Sigmoid colon (tissue), 7 donors: ENCODE measurements around the gene MAML3. TPM values are rescaled to one million over a fixed set of nuclear protein-coding genes. Genes with fewer than 3 reads are reported as not detected.

ENCODE experiments used
- DNase-seq: peaks from one replicate; pipeline ENCODE4 v3.0.0-alpha.2; 2019
- H3K27ac ChIP-seq, 4 donors: fragments of 200-600 bp; sonication (generic); one replicate each; pipeline ENCODE4 v1.5.1; 2016 to 2019; ENCODE audit warnings: mild to moderate bottlenecking in 1 of 4
- H3K27me3 ChIP-seq, 3 donors: fragments of 200-600 bp; sonication (generic); one replicate each; pipeline ENCODE4 v1.5.1; 2019; ENCODE audit warnings: mild to moderate bottlenecking in 1 of 3
- H3K36me3 ChIP-seq, 4 donors: fragments of 200-600 bp; sonication (generic); one replicate each; pipeline ENCODE4 v1.5.1; 2016 to 2019
- H3K4me1 ChIP-seq, 4 donors: fragments of 200-600 bp; sonication (generic); one replicate each; pipeline ENCODE4 v1.5.1; 2017 to 2019
- H3K4me3 ChIP-seq, 4 donors: fragments of 200-600 bp; sonication (generic); one replicate each; pipeline ENCODE4 v1.5.1; 2017 to 2019; ENCODE audit warnings: mild to moderate bottlenecking in 2 of 4, moderate library complexity in 1 of 4
- H3K9me3 ChIP-seq, 4 donors: fragments of 200-600 bp in 3 of 4; sonication (generic) in 3 of 4; one replicate each; pipeline versions ENCODE4 v1.5.1 to v1.6.1; 2013 to 2019
- CTCF ChIP-seq, 4 experiments: fragments of 450-650 bp in 3 of 4; fragments of 200-600 bp in 1 of 4; IDR thresholded peaks; one replicate each; pipeline ENCODE4 v1.5.1; 2016 to 2019; ENCODE audit warnings: antibody characterized with exemption in 4 of 4, mild to moderate bottlenecking in 3 of 4, moderate library complexity in 2 of 4
- EP300 ChIP-seq, 4 donors: sonication (generic); formaldehyde crosslinking; IDR thresholded peaks; one replicate each; pipeline ENCODE4 v1.6.1; 2017; ENCODE audit warnings: antibody characterized with exemption in 4 of 4
- POLR2A ChIP-seq, 2 donors: fragments of 450-650 bp; IDR thresholded peaks; one replicate each; pipeline ENCODE4 v1.6.1; 2016; ENCODE audit warnings: antibody characterized with exemption in 2 of 2, mild to moderate bottlenecking in 2 of 2, moderate library complexity in 2 of 2
- POLR2AphosphoS5 ChIP-seq, 4 donors: sonication (generic); formaldehyde crosslinking; IDR thresholded peaks; one replicate each; pipeline ENCODE4 v1.6.1; 2017; ENCODE audit warnings: antibody characterized with exemption in 4 of 4
- WGBS, 2 donors: extraction: QIAGEN DNeasy Blood & Tissue Kit; methylation state at CpG; one replicate each; pipeline ENCODE4 v1.1.7; 2013; 5-methylcytosine and 5-hydroxymethylcytosine counted together
- intact Hi-C: fragments of 100-400 bp; cut with DNase I; formaldehyde crosslinking; loops from one replicate; pipeline ENCODE4 v1.15.1; 2023
- polyA plus RNA-seq, 3 donors: library from polyadenylated mRNA; stranded (reverse); fragments of 200-250 nt; gene quantifications; one replicate each; pipeline ENCODE4 v1.2.3, GENCODE V29; 2013
- total RNA-seq, 4 donors: library from RNA; depleted of rRNA; stranded (reverse); fragments of >200 nt; gene quantifications; one replicate each; pipeline ENCODE4 v1.1.0, GENCODE V29; 2016
- donor health status: healthy with polysubstance abuse.
- donor health status: Bipolar disorder and iron deficiency.
- donor health status: healthy.

Gene MAML3
- total and polyA plus RNA-seq, 7 donors = 3.5 to 16.3 (median 5.4) TPM

DNA sequence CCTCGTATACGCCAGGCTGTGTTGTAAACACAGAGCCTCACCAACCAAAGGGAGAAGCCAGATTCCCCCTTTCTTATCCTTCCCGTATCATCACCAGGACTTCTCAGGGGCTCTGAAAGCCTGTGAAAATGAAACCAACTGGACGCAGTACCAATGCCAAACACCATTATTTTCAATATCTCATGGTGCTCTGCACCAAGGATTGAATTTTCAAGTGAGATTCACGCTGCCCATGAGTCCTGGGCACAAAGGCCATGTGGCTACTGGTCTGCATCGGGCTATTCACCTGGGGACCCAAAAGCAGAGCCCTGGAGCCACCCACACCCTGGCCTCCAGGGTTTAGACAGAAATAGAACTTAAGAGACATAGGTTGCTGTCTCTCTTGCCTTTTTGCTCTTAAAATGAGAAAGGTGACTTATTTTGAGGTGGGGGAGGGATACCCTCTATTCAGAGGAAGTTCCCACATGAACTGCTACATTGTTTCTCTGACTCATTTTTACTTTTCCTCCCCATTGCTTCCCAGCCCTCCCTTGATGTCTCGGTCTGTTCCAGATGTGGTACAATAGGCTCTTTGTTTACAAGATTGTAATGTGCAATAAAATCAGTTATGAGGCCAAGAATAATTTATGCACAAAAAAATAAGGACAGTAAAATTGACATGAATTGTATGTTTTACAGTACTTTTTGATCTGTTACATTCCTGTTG, 55.4 kb downstream of the MAML3 start:
- TF ChIP-seq POLR2AphosphoS5 (IDR thresholded peaks at IDR 0.05) = no peak
- TF ChIP-seq POLR2A (IDR thresholded peaks at IDR 0.05) = no peak
- no peak for TF ChIP-seq EP300 (IDR thresholded peaks at IDR 0.05)
- TF ChIP-seq CTCF (IDR thresholded peaks at IDR 0.05) = no peak
- Histone ChIP-seq H3K9me3 (no peaks in the 10 kb centered on the region), H3K4me3 (peak overlapping the region in 2 of 4 donors; percentile 11 to 24), H3K27ac (peak overlapping the region in 3 of 4 donors; percentile 23 to 59 (median 53)), H3K27me3 (no peaks in the 10 kb centered on the region), H3K36me3 (no peaks in the 10 kb centered on the region), H3K4me1 (peaks cover 0 to 41% (median 28%) of the 10 kb centered on the region in 4 donors)
- WGBS, 2 donors = 19 to 54% methylated on average over 7 of the region's 7 CpGs
- DNase-seq = no peak
- intact Hi-C loops = loop anchor here (5.0 kb wide), 1 partner anchor 54 kb away; the partner anchor contains the start of gene MAML3

DNA sequence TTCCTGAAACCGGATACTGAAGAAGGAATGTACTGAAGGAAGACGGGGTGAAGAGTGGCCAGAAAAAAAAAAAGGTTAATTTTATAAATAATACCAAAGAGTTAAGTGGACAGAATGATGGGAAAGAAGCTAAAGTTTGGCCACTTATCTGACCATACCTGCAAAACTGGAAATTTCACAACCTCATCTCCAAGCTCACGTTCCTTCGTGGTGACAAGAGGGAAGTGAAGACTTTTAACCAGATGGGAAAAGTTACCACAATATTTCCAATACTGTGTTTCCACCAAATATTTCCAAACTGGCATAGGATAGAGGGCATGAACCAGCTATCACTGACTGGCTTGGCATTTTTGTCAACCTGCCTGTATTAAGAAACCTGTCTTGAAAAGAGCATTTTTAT, 56.4 kb downstream of the MAML3 start:
- Histone ChIP-seq H3K9me3 (no peaks in the 10 kb centered on the region), H3K27me3 (no peaks in the 10 kb centered on the region), H3K36me3 (no peaks in the 10 kb centered on the region), H3K4me3 (no peak overlapping the region), H3K4me1 (peaks cover 0 to 49% (median 33%) of the 10 kb centered on the region in 4 donors), H3K27ac (peak overlapping the region in 2 of 4 donors; percentile 44 to 64)
- TF ChIP-seq CTCF (IDR thresholded peaks at IDR 0.05) (no peak), POLR2A (IDR thresholded peaks at IDR 0.05) (no peak), EP300 (IDR thresholded peaks at IDR 0.05) (no peak), POLR2AphosphoS5 (IDR thresholded peaks at IDR 0.05) (no peak)
- intact Hi-C loops = loop anchor here (5.0 kb wide), 1 partner anchor 55 kb away; the partner anchor contains the start of gene MAML3
- DNase-seq = no peak
- WGBS, 2 donors = 65 to 67% methylated on average over 4 of the region's 4 CpGs

DNA sequence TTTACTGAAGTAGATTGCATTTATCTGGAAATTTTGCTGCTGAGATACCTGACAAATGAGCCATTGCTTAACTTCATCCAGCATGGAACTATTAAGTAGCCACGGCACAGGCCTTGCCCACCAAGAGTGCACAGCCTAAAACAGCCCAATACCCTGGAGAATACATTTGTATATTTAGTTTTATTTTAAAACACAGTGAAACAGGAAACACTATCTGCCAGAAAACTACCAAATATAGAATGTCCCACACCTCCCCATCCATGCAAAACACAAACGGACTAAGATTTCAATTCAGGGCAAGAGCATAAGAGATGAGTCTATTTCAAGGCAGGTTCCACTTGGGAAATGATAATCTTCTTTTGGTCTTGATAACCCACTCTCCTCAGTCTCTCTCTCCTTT, 57.1 kb downstream of the MAML3 start:
- Histone ChIP-seq H3K36me3 (no peaks in the 10 kb centered on the region), H3K4me3 (no peak overlapping the region), H3K9me3 (no peaks in the 10 kb centered on the region), H3K27ac (peak overlapping the region in 2 of 4 donors; percentile 44 to 64), H3K27me3 (no peaks in the 10 kb centered on the region), H3K4me1 (peaks cover 0 to 53% (median 39%) of the 10 kb centered on the region in 4 donors)
- 25 to 41% methylated on average over 2 of the region's 2 CpGs for WGBS, 2 donors
- DNase-seq = no peak
- intact Hi-C loops = loop anchor here (5.0 kb wide), 1 partner anchor 55 kb away; the partner anchor contains the start of gene MAML3
- no peak for TF ChIP-seq EP300 (IDR thresholded peaks at IDR 0.05)
- no peak for TF ChIP-seq CTCF (IDR thresholded peaks at IDR 0.05)
- TF ChIP-seq POLR2A (IDR thresholded peaks at IDR 0.05) = no peak
- no peak for TF ChIP-seq POLR2AphosphoS5 (IDR thresholded peaks at IDR 0.05)

DNA sequence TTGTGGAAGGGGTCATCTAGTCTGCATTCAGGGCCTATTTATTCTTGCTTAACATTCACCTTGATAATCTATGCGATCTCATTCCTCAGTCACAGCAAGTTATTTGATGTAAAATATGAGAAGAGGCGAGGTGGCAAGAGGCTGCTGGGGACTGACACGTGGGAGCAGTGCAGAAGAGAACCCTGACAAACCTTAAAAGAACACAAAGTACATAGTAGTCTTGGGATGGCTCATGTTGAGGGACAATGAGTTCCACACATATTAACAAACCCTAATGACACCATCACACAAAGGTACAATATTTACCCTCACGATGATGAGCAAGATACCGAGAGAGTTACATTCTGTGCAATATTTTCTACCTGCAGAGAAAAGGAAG, 57.5 kb downstream of the MAML3 start:
- no peaks in the 10 kb centered on the region for H3K9me3 ChIP-seq
- DNase-seq = no peak
- intact Hi-C loops = loop anchor here (5.0 kb wide), 1 partner anchor 56 kb away; the partner anchor contains the start of gene MAML3
- H3K27me3 ChIP-seq = no peaks in the 10 kb centered on the region
- no peak overlapping the region for H3K4me3 ChIP-seq
- 67 to 88% methylated on average over 5 of the region's 5 CpGs for WGBS, 2 donors
- H3K4me1 ChIP-seq = peaks cover 0 to 56% (median 42%) of the 10 kb centered on the region in 4 donors
- H3K27ac ChIP-seq = peak overlapping the region in 2 of 4 donors; percentile 44 to 64
- no peak for TF ChIP-seq EP300 (IDR thresholded peaks at IDR 0.05)
- no peak for TF ChIP-seq POLR2AphosphoS5 (IDR thresholded peaks at IDR 0.05)
- TF ChIP-seq POLR2A (IDR thresholded peaks at IDR 0.05) = no peak
- no peak for TF ChIP-seq CTCF (IDR thresholded peaks at IDR 0.05)
- H3K36me3 ChIP-seq = no peaks in the 10 kb centered on the region
